Lung (tissue), 12 donors: ENCODE measurements around the gene ERCC1. TPM values are rescaled to one million over a fixed set of nuclear protein-coding genes. Genes with fewer than 3 reads are reported as not detected.

Experiments
- ATAC-seq: fragments of 200-7000 bp; cut with Tn5 transposase; one replicate; pipeline ENCODE4 v1.9.1; 2020; ENCODE audit warnings: moderate number of reproducible peaks; ENCODE audit not compliant: insufficient read depth, low FRiP score
- DNase-seq, 3 donors: peaks; one replicate each; pipeline ENCODE4 v3.0.0-alpha.2; 2013 to 2017
- H3K27ac ChIP-seq, 2 donors: one replicate each; pipeline ENCODE4 v1.5.1; 2013; ENCODE audit warnings: mild to moderate bottlenecking in 2 of 2, moderate library complexity in 2 of 2, control low read depth in 1 of 2, inconsistent platforms in 1 of 2, low read depth in 1 of 2, low read length in 1 of 2
- H3K27me3 ChIP-seq, 3 donors: one replicate each; pipeline ENCODE4 v1.5.1; 2013; ENCODE audit warnings: low read length in 2 of 3; ENCODE audit not compliant: control insufficient read depth in 3 of 3, insufficient read depth in 3 of 3
- H3K36me3 ChIP-seq, 4 donors: one replicate each; pipeline ENCODE4 v1.5.1; 2013; ENCODE audit warnings: low read length in 4 of 4, mild to moderate bottlenecking in 1 of 4, moderate library complexity in 1 of 4; ENCODE audit not compliant: control insufficient read depth in 4 of 4, insufficient read depth in 4 of 4
- H3K4me1 ChIP-seq, 5 donors: one replicate each; pipeline ENCODE4 v1.5.1; 2013; ENCODE audit warnings: low read length in 5 of 5, mild to moderate bottlenecking in 2 of 5, moderate library complexity in 1 of 5; ENCODE audit not compliant: control insufficient read depth in 5 of 5, insufficient read depth in 5 of 5
- H3K4me3 ChIP-seq: one replicate; pipeline ENCODE4 v1.5.1; 2013; ENCODE audit warnings: mild to moderate bottlenecking, control low read depth, moderate library complexity
- H3K9ac ChIP-seq, 2 donors: one replicate each; pipeline ENCODE4 v1.5.1; 2013; ENCODE audit warnings: low read length in 2 of 2, control low read depth in 1 of 2; ENCODE audit not compliant: insufficient read depth in 1 of 2
- H3K9me3 ChIP-seq, 4 donors: one replicate each; pipeline ENCODE4 v1.5.1; 2013; ENCODE audit warnings: low read length in 3 of 4, mild to moderate bottlenecking in 1 of 4, moderate library complexity in 1 of 4; ENCODE audit not compliant: control insufficient read depth in 4 of 4, insufficient read depth in 3 of 4
- WGBS, 2 donors: extraction: QIAGEN DNeasy Blood & Tissue Kit; methylation state at CpG; one replicate each; pipeline ENCODE4 v1.1.7; 2013; 5-methylcytosine and 5-hydroxymethylcytosine counted together
- polyA plus RNA-seq, 2 donors: library from polyadenylated mRNA; stranded (reverse); fragments of 200-250 nt; gene quantifications; one replicate each; pipeline ENCODE4 v1.2.1, GENCODE V29; 2013
- total RNA-seq, 2 donors: library from RNA; depleted of rRNA in 1 of 2; stranded (reverse); fragments of >200 nt in 1 of 2; gene quantifications; one replicate each; pipeline ENCODE4 v1.2.1, GENCODE V29; 2014 to 2021
- TF ChIP-seq, protein P1 (sequence below): IDR thresholded peaks from 2 replicates; pipeline ENCODE4 v1.5.1; 2012; ENCODE audit warnings: mild to moderate bottlenecking; ENCODE audit errors: control extremely low read depth, extremely low read depth
- donor health status: control.
- donor health status: control.
- donor health status: Bipolar disorder and iron deficiency.
- donor health status: healthy.
- donor health status: DM: yes; HTN: yes; CAD: no.

Gene ERCC1
- total and polyA plus RNA-seq, 4 donors: 53.2 to 82.3 (median 63.2) TPM

DNA sequence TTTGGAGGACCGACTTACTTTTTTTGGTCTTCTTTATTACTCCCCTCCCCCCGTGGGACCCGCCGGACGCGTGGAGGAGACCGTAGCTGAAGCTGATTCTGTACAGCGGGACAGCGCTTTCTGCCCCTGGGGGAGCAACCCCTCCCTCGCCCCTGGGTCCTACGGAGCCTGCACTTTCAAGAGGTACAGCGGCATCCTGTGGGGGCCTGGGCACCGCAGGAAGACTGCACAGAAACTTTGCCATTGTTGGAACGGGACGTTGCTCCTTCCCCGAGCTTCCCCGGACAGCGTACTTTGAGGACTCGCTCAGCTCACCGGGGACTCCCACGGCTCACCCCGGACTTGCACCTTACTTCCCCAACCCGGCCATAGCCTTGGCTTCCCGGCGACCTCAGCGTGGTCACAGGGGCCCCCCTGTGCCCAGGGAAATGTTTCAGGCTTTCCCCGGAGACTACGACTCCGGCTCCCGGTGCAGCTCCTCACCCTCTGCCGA lies 44.5 kb upstream of the ERCC1 start:
- Histone ChIP-seq H3K36me3 (peaks cover 0 to 5% (median 0%) of the 10 kb centered on the region in 4 donors), H3K27me3 (peaks cover 0 to 28% (median 20%) of the 10 kb centered on the region in 3 donors), H3K4me1 (peaks cover 0 to 37% (median 3%) of the 10 kb centered on the region in 5 donors), H3K4me3 (peak overlapping the region; percentile 6), H3K9me3 (no peaks in the 10 kb centered on the region), H3K27ac (peak overlapping the region; percentile 79 to 88), H3K9ac (peak overlapping the region; percentile 74 to 88)
- TF ChIP-seq, protein P1, sequence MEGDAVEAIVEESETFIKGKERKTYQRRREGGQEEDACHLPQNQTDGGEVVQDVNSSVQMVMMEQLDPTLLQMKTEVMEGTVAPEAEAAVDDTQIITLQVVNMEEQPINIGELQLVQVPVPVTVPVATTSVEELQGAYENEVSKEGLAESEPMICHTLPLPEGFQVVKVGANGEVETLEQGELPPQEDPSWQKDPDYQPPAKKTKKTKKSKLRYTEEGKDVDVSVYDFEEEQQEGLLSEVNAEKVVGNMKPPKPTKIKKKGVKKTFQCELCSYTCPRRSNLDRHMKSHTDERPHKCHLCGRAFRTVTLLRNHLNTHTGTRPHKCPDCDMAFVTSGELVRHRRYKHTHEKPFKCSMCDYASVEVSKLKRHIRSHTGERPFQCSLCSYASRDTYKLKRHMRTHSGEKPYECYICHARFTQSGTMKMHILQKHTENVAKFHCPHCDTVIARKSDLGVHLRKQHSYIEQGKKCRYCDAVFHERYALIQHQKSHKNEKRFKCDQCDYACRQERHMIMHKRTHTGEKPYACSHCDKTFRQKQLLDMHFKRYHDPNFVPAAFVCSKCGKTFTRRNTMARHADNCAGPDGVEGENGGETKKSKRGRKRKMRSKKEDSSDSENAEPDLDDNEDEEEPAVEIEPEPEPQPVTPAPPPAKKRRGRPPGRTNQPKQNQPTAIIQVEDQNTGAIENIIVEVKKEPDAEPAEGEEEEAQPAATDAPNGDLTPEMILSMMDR: no peak
- 0 to 1% methylated on average over 31 of the region's 31 CpGs for whole genome bisulfite sequencing, 2 donors
- DNase-seq (no peak), ATAC-seq (no peak)

DNA sequence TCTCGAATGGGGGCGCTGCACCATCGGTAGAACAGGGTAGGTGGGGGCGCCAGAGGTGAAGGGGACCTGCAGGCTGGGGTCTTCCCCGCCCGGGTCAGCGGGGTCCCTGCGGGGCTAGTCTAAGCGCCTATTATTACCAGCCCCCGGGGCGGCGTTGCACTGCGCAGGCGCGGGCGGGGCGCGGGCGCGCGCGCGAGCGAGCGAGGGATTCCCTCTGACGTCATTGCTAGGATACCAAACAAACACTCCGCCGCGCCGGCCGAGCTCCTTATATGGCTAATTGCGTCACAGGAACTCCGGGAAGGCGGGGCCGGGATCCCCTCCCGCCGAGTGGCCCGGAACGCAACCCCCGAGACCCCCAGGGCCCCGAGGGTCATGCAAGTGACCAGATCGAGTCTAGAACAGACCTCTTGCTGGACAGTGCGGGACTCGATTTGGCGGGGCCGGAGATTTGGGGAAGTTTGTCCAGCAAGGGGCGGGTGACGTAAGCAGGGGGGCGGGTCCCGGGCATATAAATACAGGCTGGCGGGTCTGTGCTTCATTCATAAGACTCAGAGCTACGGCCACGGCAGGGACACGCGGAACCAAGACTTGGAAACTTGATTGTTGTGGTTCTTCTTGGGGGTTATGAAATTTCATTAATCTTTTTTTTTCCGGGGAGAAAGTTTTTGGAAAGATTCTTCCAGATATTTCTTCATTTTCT lies 43.9 kb upstream of the ERCC1 start, which contains the start of gene FOSB:
Gene FOSB (plus strand): TSS at position 541 of the 703 bp plus-strand sequence. CDS start 591 bp downstream, outside the sequence.
- peak; percentile 95 to 97 (median 95) for DNase-seq
- H3K27me3 ChIP-seq: peaks cover 0 to 22% (median 16%) of the 10 kb centered on the region in 3 donors
- no peaks in the 10 kb centered on the region for H3K9me3 ChIP-seq
- peak within 1 kb of the TSS; percentile 86 to 88 for H3K9ac ChIP-seq
- 0% methylated on average over 53 to 56 of the region's 56 CpGs for WGBS, 2 donors
- TF ChIP-seq, protein P1: no peak
- peak within 1 kb of the TSS; percentile 33 for H3K4me3 ChIP-seq
- H3K36me3 ChIP-seq: peaks cover 0 to 2% (median 0%) of the 10 kb centered on the region in 4 donors
- H3K27ac ChIP-seq: peak within 1 kb of the TSS; percentile 79 to 94
- peak; percentile 38 for ATAC-seq
- peaks cover 0 to 33% (median 3%) of the 10 kb centered on the region in 5 donors for H3K4me1 ChIP-seq

DNA sequence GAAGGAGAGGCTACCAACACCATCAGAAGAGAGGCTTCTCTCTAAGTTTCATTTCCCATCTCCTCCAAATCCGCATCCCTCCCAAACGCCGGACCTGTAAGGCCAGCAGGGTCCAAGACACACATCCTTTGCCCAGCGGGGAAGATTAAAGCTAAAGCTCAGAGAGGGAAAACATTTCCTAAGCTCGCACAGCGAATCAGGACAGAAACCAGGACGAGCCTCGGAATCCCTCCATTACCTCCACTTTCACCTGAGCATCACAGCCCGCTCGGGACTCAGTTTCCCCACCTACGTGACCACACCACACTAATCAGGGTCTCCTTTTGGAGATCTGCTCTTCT lies 43.4 kb upstream of the ERCC1 start:
- DNase-seq (no peak), ATAC-seq (no peak)
- Histone ChIP-seq H3K27ac (peak overlapping the region in 1 of 2 donors; percentile 94), H3K4me3 (no peak overlapping the region), H3K9me3 (no peaks in the 10 kb centered on the region), H3K9ac (peak overlapping the region; percentile 61 to 86), H3K4me1 (peaks cover 0 to 28% (median 3%) of the 10 kb centered on the region in 5 donors), H3K36me3 (peaks cover 0 to 2% (median 0%) of the 10 kb centered on the region in 4 donors), H3K27me3 (peaks cover 0 to 17% (median 13%) of the 10 kb centered on the region in 3 donors)
- 2% methylated on average over 11 of the region's 11 CpGs for WGBS, 2 donors
- TF ChIP-seq, protein P1: no peak
